ENCODE measurements around the gene KIAA1755.

KIAA1755 gene

GRCh38 chr20:38278763-38279162 lies 18.2 kb upstream of the KIAA1755 start:
- TF ChIP-seq, protein P1, sequence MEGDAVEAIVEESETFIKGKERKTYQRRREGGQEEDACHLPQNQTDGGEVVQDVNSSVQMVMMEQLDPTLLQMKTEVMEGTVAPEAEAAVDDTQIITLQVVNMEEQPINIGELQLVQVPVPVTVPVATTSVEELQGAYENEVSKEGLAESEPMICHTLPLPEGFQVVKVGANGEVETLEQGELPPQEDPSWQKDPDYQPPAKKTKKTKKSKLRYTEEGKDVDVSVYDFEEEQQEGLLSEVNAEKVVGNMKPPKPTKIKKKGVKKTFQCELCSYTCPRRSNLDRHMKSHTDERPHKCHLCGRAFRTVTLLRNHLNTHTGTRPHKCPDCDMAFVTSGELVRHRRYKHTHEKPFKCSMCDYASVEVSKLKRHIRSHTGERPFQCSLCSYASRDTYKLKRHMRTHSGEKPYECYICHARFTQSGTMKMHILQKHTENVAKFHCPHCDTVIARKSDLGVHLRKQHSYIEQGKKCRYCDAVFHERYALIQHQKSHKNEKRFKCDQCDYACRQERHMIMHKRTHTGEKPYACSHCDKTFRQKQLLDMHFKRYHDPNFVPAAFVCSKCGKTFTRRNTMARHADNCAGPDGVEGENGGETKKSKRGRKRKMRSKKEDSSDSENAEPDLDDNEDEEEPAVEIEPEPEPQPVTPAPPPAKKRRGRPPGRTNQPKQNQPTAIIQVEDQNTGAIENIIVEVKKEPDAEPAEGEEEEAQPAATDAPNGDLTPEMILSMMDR (IDR thresholded peaks at IDR 0.05): no peak

GRCh38 chr20:38278131-38278530 lies 17.6 kb upstream of the KIAA1755 start:
- TF ChIP-seq, protein P1 (IDR thresholded peaks at IDR 0.05): no peak

More at GRCh38 chr20:38278763-38279162, 18.2 kb upstream of the KIAA1755 start:
- Histone ChIP-seq H3K36me3 (no peaks in the 10 kb centered on the region), H3K27me3 (no peaks in the 10 kb centered on the region), H3K4me1 (ENCODE audit: control insufficient read depth in 1 of 2, insufficient read depth in 1 of 2, low read depth in 1 of 2, low read length in 1 of 2) (peaks cover 20 to 25% of the 10 kb centered on the region in 2 experiments), H3K4me3 (ENCODE audit: low read depth in 1 of 2, low read length in 1 of 2) (no peak overlapping the region), H3K9me3 (no peaks in the 10 kb centered on the region), H3K27ac (no peak overlapping the region)

GRCh38 chr20:38277691-38278090 lies 17.2 kb upstream of the KIAA1755 start:
- TF ChIP-seq, protein P1 (IDR thresholded peaks at IDR 0.05): no peak
- peaks cover 24 to 31% of the 10 kb centered on the region in 2 experiments for H3K4me1 ChIP-seq (ENCODE audit: control insufficient read depth in 1 of 2, insufficient read depth in 1 of 2, low read depth in 1 of 2, low read length in 1 of 2)
- H3K9me3 ChIP-seq: no peaks in the 10 kb centered on the region
- H3K36me3 ChIP-seq: no peaks in the 10 kb centered on the region
- H3K4me3 ChIP-seq (ENCODE audit: low read depth in 1 of 2, low read length in 1 of 2): no peak overlapping the region
- no peaks in the 10 kb centered on the region for H3K27me3 ChIP-seq
- no peak overlapping the region for H3K27ac ChIP-seq

More at GRCh38 chr20:38278131-38278530, 17.6 kb upstream of the KIAA1755 start:
- Histone ChIP-seq H3K36me3 (no peaks in the 10 kb centered on the region), H3K9me3 (no peaks in the 10 kb centered on the region), H3K4me3 (ENCODE audit: low read depth in 1 of 2, low read length in 1 of 2) (no peak overlapping the region), H3K27ac (no peak overlapping the region), H3K4me1 (ENCODE audit: control insufficient read depth in 1 of 2, insufficient read depth in 1 of 2, low read depth in 1 of 2, low read length in 1 of 2) (peaks cover 20 to 27% of the 10 kb centered on the region in 2 experiments), H3K27me3 (no peaks in the 10 kb centered on the region)

DNA sequence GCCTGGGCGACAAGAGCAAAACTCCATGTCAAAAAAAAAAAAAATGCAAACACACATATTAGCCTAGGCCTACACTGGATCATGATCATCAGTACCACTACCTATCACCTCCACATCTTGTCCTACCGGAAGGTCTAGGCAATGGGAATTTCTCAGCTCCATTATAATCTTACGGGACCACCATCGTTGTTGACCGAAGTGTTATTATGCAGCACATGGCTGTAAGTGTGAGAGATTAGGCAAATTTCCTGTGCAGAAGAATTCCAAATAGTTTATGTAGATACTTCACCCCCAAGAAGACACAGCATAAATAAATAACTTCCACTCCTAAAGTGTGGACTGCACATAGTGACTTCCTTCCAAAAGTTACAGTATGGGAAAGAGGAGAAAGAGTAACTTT lies 16.8 kb upstream of the KIAA1755 start:
- Histone ChIP-seq H3K4me1 (ENCODE audit: control insufficient read depth in 1 of 2, insufficient read depth in 1 of 2, low read depth in 1 of 2, low read length in 1 of 2) (peaks cover 27 to 35% of the 10 kb centered on the region in 2 experiments), H3K9me3 (no peaks in the 10 kb centered on the region), H3K36me3 (no peaks in the 10 kb centered on the region), H3K27me3 (no peaks in the 10 kb centered on the region), H3K4me3 (ENCODE audit: low read depth in 1 of 2, low read length in 1 of 2) (no peak overlapping the region), H3K27ac (no peak overlapping the region)
- TF ChIP-seq, protein P1 (IDR thresholded peaks at IDR 0.05): no peak

DNA sequence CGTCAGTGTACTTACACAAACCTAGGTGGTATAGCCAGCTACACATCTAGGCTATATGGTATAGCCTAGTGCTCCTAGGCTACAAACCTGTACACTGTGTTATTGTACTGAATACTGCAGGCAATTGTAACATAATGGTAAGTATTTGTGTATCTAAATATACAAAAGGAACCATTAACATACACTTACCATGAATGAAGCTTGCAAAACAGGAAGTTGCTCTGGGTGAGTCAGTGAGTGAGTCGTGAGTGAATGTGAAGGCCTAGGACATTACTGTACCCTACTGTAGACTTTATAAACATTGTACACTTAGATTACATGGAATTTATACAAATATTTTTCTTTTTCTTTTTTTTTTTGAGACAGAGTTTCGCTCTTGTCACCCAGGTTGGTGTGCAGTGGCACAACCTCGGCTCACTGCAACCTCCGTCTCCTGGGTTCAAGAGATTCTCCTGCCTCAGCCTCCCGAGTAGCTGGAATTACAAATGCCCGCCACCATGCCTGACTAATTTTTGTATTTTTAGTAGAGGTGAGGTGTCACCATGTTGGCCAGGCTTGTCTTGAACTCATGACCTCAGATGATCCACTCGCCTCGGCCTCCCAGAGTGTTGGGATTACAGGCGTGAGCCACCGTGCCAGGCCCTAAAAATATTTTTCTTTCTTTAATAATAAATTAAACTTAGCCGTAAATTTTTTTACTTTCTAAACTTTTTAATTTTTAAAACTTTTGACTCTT lies 15.4 kb upstream of the KIAA1755 start:
- H3K4me1 ChIP-seq (ENCODE audit: control insufficient read depth in 1 of 2, insufficient read depth in 1 of 2, low read depth in 1 of 2, low read length in 1 of 2): peaks cover 24 to 35% of the 10 kb centered on the region in 2 experiments
- TF ChIP-seq, protein P1 (IDR thresholded peaks at IDR 0.05): no peak
- H3K27ac ChIP-seq: peak overlapping the region; percentile 50

More for the DNA sequence above, 15.4 kb upstream of the KIAA1755 start:
- no peaks in the 10 kb centered on the region for H3K9me3 ChIP-seq
- no peaks in the 10 kb centered on the region for H3K36me3 ChIP-seq
- H3K27me3 ChIP-seq: no peaks in the 10 kb centered on the region
- no peak overlapping the region for H3K4me3 ChIP-seq (ENCODE audit: low read depth in 1 of 2, low read length in 1 of 2)
